MM.1S (cell line): ENCODE measurements around the gene NRG2.

Experiments used
- DNase-seq: peaks from one replicate; pipeline ENCODE4 v3.0.0-alpha.2; 2015
- H2AFZ ChIP-seq: fragments of 300-600 bp; sonication (generic); 2 replicates; pipeline ENCODE4 v1.6.0; 2016; ENCODE audit warnings: antibody characterized with exemption, low read length
- H3F3A ChIP-seq: fragments of 300-600 bp; sonication (generic); 2 replicates; pipeline ENCODE4 v1.6.1; 2016; ENCODE audit warnings: mild to moderate bottlenecking, antibody characterized with exemption, low read length, moderate library complexity, mixed read lengths; ENCODE audit not compliant: insufficient read depth
- H3K27ac ChIP-seq: fragments of 300-600 bp; sonication (generic); 2 replicates; pipeline ENCODE4 v1.5.1; 2016; ENCODE audit warnings: mild to moderate bottlenecking, low read length
- H3K27me3 ChIP-seq: fragments of 300-600 bp; sonication (generic); replicated peaks from 2 replicates; pipeline ENCODE4 v1.6.0; 2016; ENCODE audit warnings: low read length; ENCODE audit not compliant: insufficient read depth
- H3K36me3 ChIP-seq: fragments of 300-600 bp; sonication (generic); replicated peaks from 2 replicates; pipeline ENCODE4 v1.6.1; 2016; ENCODE audit warnings: mild to moderate bottlenecking, low read length, mixed read lengths; ENCODE audit not compliant: insufficient read depth
- H3K4me1 ChIP-seq: fragments of 300-600 bp; sonication (generic); 2 replicates; pipeline ENCODE4 v1.6.1; 2016; ENCODE audit warnings: low read length, mixed read lengths
- H3K4me2 ChIP-seq: fragments of 300-600 bp; sonication (generic); 2 replicates; pipeline ENCODE4 v1.6.0; 2016; ENCODE audit warnings: low read depth, low read length
- H3K4me3 ChIP-seq: fragments of 300-600 bp; sonication (generic); 2 replicates; pipeline ENCODE4 v1.5.1; 2016; ENCODE audit warnings: low read length, mixed read lengths
- H3K79me2 ChIP-seq: fragments of 300-600 bp; sonication (generic); 2 replicates; pipeline ENCODE4 v1.6.1; 2016; ENCODE audit warnings: mixed run types, low read length, mixed read lengths
- H3K9ac ChIP-seq: fragments of 300-600 bp; sonication (generic); 2 replicates; pipeline ENCODE4 v1.6.1; 2016; ENCODE audit warnings: low read length, mixed read lengths
- H3K9me2 ChIP-seq: fragments of 300-600 bp; sonication (generic); replicated peaks from 2 replicates; pipeline ENCODE4 v1.6.1; 2016; ENCODE audit warnings: mild to moderate bottlenecking, low read length, mixed read lengths; ENCODE audit not compliant: insufficient read depth
- H3K9me3 ChIP-seq: fragments of 300-600 bp; sonication (generic); replicated peaks from 2 replicates; pipeline ENCODE4 v1.6.1; 2016; ENCODE audit warnings: mild to moderate bottlenecking, low read length, mixed read lengths; ENCODE audit not compliant: insufficient read depth
- H4K20me1 ChIP-seq: fragments of 300-600 bp; sonication (generic); 2 replicates; pipeline ENCODE4 v1.6.1; 2016; ENCODE audit warnings: mild to moderate bottlenecking, low read length, moderate library complexity, mixed read lengths; ENCODE audit not compliant: insufficient read depth
- EZH2 ChIP-seq: fragments of 300-600 bp; sonication (generic); optimal IDR thresholded peaks from 2 replicates; pipeline ENCODE3; 2017; ENCODE audit warnings: low read depth, mild to moderate bottlenecking, antibody characterized with exemption, low read length, mixed read lengths
- EZH2phosphoT487 ChIP-seq: fragments of 300-600 bp; sonication (generic); IDR thresholded peaks from 2 replicates; pipeline ENCODE4 v1.6.1; 2018; ENCODE audit warnings: antibody characterized with exemption, low read length
- TF ChIP-seq, protein P1 (sequence below): fragments of 300-600 bp; sonication (generic); IDR thresholded peaks from 2 replicates; pipeline ENCODE4 v1.5.1; 2016; ENCODE audit warnings: antibody characterized with exemption, low read length, mixed read lengths

NRG2 gene

DNA sequence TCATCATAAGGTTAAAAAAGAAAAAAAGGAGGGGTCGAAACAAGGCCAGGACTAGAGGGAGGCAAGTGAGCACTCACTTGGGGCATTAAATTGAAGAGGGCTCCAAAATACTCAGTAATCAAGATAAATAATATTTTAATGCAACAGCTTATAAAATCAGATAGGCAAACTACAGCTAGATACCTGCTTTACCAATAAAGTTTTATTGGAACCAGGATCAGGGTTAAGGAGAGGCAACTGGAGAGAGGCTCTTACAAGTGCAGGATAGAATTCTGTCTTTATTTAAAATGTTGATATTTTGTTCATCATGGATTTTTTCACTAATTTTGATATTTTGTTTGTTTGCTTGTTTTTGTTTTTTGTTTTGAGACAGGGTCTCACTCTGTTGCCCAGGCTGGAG, 40.6 kb upstream of the NRG2 start:
- no peaks in the 10 kb centered on the region for H3F3A ChIP-seq
- H3K4me3 ChIP-seq, result no peak overlapping the region
- H3K4me1 ChIP-seq, result no peaks in the 10 kb centered on the region
- no peaks in the 10 kb centered on the region for H4K20me1 ChIP-seq
- H3K79me2 ChIP-seq, result no peaks in the 10 kb centered on the region
- no peak for DNase-seq
- H3K27ac ChIP-seq, result no peak overlapping the region
- H3K9me2 ChIP-seq, result no peaks in the 10 kb centered on the region
- TF ChIP-seq, protein P1, sequence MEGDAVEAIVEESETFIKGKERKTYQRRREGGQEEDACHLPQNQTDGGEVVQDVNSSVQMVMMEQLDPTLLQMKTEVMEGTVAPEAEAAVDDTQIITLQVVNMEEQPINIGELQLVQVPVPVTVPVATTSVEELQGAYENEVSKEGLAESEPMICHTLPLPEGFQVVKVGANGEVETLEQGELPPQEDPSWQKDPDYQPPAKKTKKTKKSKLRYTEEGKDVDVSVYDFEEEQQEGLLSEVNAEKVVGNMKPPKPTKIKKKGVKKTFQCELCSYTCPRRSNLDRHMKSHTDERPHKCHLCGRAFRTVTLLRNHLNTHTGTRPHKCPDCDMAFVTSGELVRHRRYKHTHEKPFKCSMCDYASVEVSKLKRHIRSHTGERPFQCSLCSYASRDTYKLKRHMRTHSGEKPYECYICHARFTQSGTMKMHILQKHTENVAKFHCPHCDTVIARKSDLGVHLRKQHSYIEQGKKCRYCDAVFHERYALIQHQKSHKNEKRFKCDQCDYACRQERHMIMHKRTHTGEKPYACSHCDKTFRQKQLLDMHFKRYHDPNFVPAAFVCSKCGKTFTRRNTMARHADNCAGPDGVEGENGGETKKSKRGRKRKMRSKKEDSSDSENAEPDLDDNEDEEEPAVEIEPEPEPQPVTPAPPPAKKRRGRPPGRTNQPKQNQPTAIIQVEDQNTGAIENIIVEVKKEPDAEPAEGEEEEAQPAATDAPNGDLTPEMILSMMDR, result no peak
- no peak for TF ChIP-seq EZH2
- TF ChIP-seq EZH2phosphoT487, result no peak
- H3K27me3 ChIP-seq, result no peaks in the 10 kb centered on the region
- H2AFZ ChIP-seq, result no peak overlapping the region
- no peaks in the 10 kb centered on the region for H3K36me3 ChIP-seq
- H3K9ac ChIP-seq, result no peak overlapping the region
- H3K9me3 ChIP-seq, result no peaks in the 10 kb centered on the region
- H3K4me2 ChIP-seq, result no peak overlapping the region

GRCh38 chr5:140083120-140083519, 40.0 kb upstream of the NRG2 start:
- H3K4me1 ChIP-seq, result no peaks in the 10 kb centered on the region

GRCh38 chr5:140076788-140077187, 33.7 kb upstream of the NRG2 start:
- Histone ChIP-seq H3K27me3 (no peaks in the 10 kb centered on the region), H3K36me3 (no peaks in the 10 kb centered on the region), H3K4me1 (no peaks in the 10 kb centered on the region), H2AFZ (no peak overlapping the region), H3K9ac (no peak overlapping the region), H3K9me3 (no peaks in the 10 kb centered on the region), H3K9me2 (no peaks in the 10 kb centered on the region), H4K20me1 (no peaks in the 10 kb centered on the region), H3K79me2 (no peaks in the 10 kb centered on the region), H3F3A (no peaks in the 10 kb centered on the region), H3K4me3 (no peak overlapping the region), H3K27ac (no peak overlapping the region), H3K4me2 (no peak overlapping the region)
- TF ChIP-seq, protein P1, result no peak
- no peak for TF ChIP-seq EZH2phosphoT487
- TF ChIP-seq EZH2, result no peak
- no peak for DNase-seq

More at GRCh38 chr5:140083120-140083519, 40.0 kb upstream of the NRG2 start:
- H3K9ac ChIP-seq, result no peak overlapping the region
- no peaks in the 10 kb centered on the region for H3K9me3 ChIP-seq
- DNase-seq, result no peak
- no peaks in the 10 kb centered on the region for H3K27me3 ChIP-seq
- no peaks in the 10 kb centered on the region for H3K79me2 ChIP-seq
- TF ChIP-seq EZH2phosphoT487, result no peak
- no peak for TF ChIP-seq EZH2
- TF ChIP-seq, protein P1, result no peak
- no peak overlapping the region for H3K4me3 ChIP-seq
- no peak overlapping the region for H2AFZ ChIP-seq
- no peaks in the 10 kb centered on the region for H3K36me3 ChIP-seq
- H3K9me2 ChIP-seq, result no peaks in the 10 kb centered on the region
- H3K27ac ChIP-seq, result no peak overlapping the region
- no peaks in the 10 kb centered on the region for H4K20me1 ChIP-seq
- no peak overlapping the region for H3K4me2 ChIP-seq
- H3F3A ChIP-seq, result no peaks in the 10 kb centered on the region
